GM23338 (cell line): ENCODE results near the gene FANCL. TPM values are rescaled to one million over a fixed set of nuclear protein-coding genes. Genes with fewer than 3 reads are reported as not detected.
"Not testable (repeated sequence)": the region's sequence is repeated elsewhere in the genome, so short reads cannot be mapped to it uniquely, and the experiment has no call there.

ENCODE experiments used
- ATAC-seq: fragments of 200-7000 bp; cut with Tn5 transposase; 3 replicates; pipeline ENCODE4 v1.9.1; 2020
- DNase-seq: peaks from one replicate; pipeline ENCODE4 v3.0.0-alpha.2; 2015; ENCODE audit warnings: low spot score
- H2AFZ ChIP-seq: fragments of 200-600 bp; sonication (generic); 2 replicates; pipeline ENCODE4 v1.8.0; 2016; ENCODE audit warnings: antibody characterized with exemption, mild to moderate bottlenecking, moderate library complexity
- H3F3A ChIP-seq: fragments of 200-600 bp; sonication (generic); replicated peaks from 2 replicates; pipeline ENCODE4 v1.8.0; 2017; ENCODE audit warnings: antibody characterized with exemption, mixed run types, low read depth
- H3K27ac ChIP-seq: fragments of 200-600 bp; sonication (generic); 2 replicates; pipeline ENCODE4 v1.6.1; 2016; ENCODE audit warnings: low read depth
- H3K27me3 ChIP-seq: fragments of 200-600 bp; sonication (generic); 2 replicates; pipeline ENCODE4 v1.8.0; 2016; ENCODE audit warnings: mild to moderate bottlenecking, mixed run types, moderate library complexity; ENCODE audit not compliant: insufficient read depth
- H3K36me3 ChIP-seq: fragments of 200-600 bp; sonication (generic); 2 replicates; pipeline ENCODE4 v1.8.0; 2016; ENCODE audit warnings: mild to moderate bottlenecking; ENCODE audit not compliant: insufficient read depth
- H3K4me1 ChIP-seq: fragments of 200-600 bp; sonication (generic); 2 replicates; pipeline ENCODE4 v1.8.0; 2016; ENCODE audit warnings: mild to moderate bottlenecking, moderate library complexity; ENCODE audit not compliant: insufficient read depth
- H3K4me2 ChIP-seq: fragments of 200-600 bp; sonication (generic); 2 replicates; pipeline ENCODE4 v1.7.1; 2017; ENCODE audit warnings: mixed run types
- H3K4me3 ChIP-seq: fragments of 200-600 bp; sonication (generic); 2 replicates; pipeline ENCODE4 v1.6.1; 2016; ENCODE audit warnings: mixed run types
- H3K79me2 ChIP-seq: fragments of 200-600 bp; sonication (generic); replicated peaks from 2 replicates; pipeline ENCODE4 v1.8.0; 2017; ENCODE audit warnings: mild to moderate bottlenecking; ENCODE audit not compliant: insufficient read depth
- H3K9me2 ChIP-seq: fragments of 200-600 bp; sonication (generic); 2 replicates; pipeline ENCODE4 v1.8.0; 2017; ENCODE audit not compliant: insufficient read depth
- H4K20me1 ChIP-seq: fragments of 200-600 bp; sonication (generic); replicated peaks from 2 replicates; pipeline ENCODE4 v1.8.0; 2017; ENCODE audit warnings: mild to moderate bottlenecking; ENCODE audit not compliant: insufficient read depth
- H3K27ac Mint-ChIP-seq: 2 replicates; pipeline ENCODE4 v1.8.0; 2020; ENCODE audit warnings: inconsistent platforms, mild to moderate bottlenecking, moderate library complexity, mixed read lengths
- H3K27me3 Mint-ChIP-seq: 3 replicates; pipeline ENCODE4 v1.8.0; 2022; ENCODE audit warnings: low read depth, mild to moderate bottlenecking, moderate library complexity, mixed read lengths, inconsistent platforms; ENCODE audit not compliant: insufficient read depth, poor library complexity
- H3K36me3 Mint-ChIP-seq: 3 replicates; pipeline ENCODE4 v1.8.0; 2021; ENCODE audit warnings: low read depth, mild to moderate bottlenecking, inconsistent platforms, moderate library complexity, mixed read lengths
- H3K4me1 Mint-ChIP-seq: 3 replicates; pipeline ENCODE4 v1.8.0; 2020; ENCODE audit warnings: mild to moderate bottlenecking, inconsistent platforms, mixed read lengths
- H3K4me3 Mint-ChIP-seq: 3 replicates; pipeline ENCODE4 v1.8.0; 2021; ENCODE audit warnings: moderate library complexity, mild to moderate bottlenecking, inconsistent platforms, mixed read lengths
- H3K9me3 Mint-ChIP-seq: 3 replicates; pipeline ENCODE4 v1.8.0; 2020; ENCODE audit warnings: moderate library complexity, mild to moderate bottlenecking, inconsistent platforms, mixed read lengths
- EZH2 ChIP-seq: fragments of 200-600 bp; sonication (generic); IDR thresholded peaks from one replicate; pipeline ENCODE4 v1.8.0; 2017; ENCODE audit warnings: antibody characterized with exemption, mild to moderate bottlenecking, low read depth; ENCODE audit not compliant: unreplicated experiment
- EZH2phosphoT487 ChIP-seq: fragments of 200-600 bp; sonication (generic); IDR thresholded peaks from one replicate; pipeline ENCODE4 v1.8.1; 2018; ENCODE audit warnings: antibody characterized with exemption; ENCODE audit not compliant: unreplicated experiment
- JUNB ChIP-seq: IDR thresholded peaks from one replicate; pipeline ENCODE4 v1.6.1; 2016; ENCODE audit warnings: antibody characterized with exemption; ENCODE audit not compliant: unreplicated experiment
- NANOG ChIP-seq: IDR thresholded peaks from 2 replicates; pipeline ENCODE4 v1.6.1; 2016; ENCODE audit warnings: antibody characterized with exemption, borderline replicate concordance
- ZNF114 ChIP-seq: fragments of 250-450 bp; sonication (Bioruptor Pico); IDR thresholded peaks from 2 replicates; pipeline ENCODE4 v1.5.0; 2020; ENCODE audit warnings: mild to moderate bottlenecking, moderate library complexity
- polyA plus RNA-seq: library from polyadenylated mRNA; unstranded; fragments of >200 nt; fragmentation: Nextera tagmentation; extraction: Ambion mirVana; gene quantifications from 2 replicates; pipeline ENCODE4 v1.2.1, GENCODE V29; 2016
- total RNA-seq: library from RNA; depleted of rRNA; stranded (reverse); fragments of >200 nt; shearing (Covaris generic); gene quantifications from 2 replicates; pipeline ENCODE4 v1.2.3, GENCODE V29; 2014
- TF ChIP-seq, protein P1 (sequence below): IDR thresholded peaks from 2 replicates; pipeline ENCODE4 v1.6.1; 2016; ENCODE audit warnings: antibody characterized with exemption
- TF ChIP-seq, protein P2 (sequence below): fragments of 250-450 bp; sonication (Bioruptor Pico); IDR thresholded peaks from 2 replicates; pipeline ENCODE4 v1.5.0; 2020; ENCODE audit warnings: mild to moderate bottlenecking, moderate library complexity

The FANCL gene
- total and polyA plus RNA-seq, 2 experiments from 2014 or later, result 90.4 to 97.8 TPM

DNA sequence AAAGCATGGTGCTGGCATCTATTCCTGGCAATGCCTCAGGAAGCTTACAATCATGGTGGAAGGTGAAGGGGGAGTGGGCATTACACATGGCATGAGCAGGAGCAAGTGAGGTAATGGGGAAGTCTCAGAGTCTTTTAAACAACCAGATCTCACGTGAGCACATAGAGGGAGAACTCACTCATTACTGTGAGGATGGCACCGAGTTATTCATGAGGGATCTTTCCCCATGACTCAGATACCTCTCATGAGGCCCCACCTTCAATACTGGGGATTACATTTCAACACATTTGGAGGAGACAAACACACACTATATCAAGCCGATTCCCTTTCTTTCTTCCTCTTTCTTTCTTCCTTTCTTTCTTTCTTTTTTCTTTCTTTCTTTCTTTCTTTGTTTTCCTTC, 47.9 kb upstream of the FANCL start (continued):
- TF ChIP-seq, protein P1, sequence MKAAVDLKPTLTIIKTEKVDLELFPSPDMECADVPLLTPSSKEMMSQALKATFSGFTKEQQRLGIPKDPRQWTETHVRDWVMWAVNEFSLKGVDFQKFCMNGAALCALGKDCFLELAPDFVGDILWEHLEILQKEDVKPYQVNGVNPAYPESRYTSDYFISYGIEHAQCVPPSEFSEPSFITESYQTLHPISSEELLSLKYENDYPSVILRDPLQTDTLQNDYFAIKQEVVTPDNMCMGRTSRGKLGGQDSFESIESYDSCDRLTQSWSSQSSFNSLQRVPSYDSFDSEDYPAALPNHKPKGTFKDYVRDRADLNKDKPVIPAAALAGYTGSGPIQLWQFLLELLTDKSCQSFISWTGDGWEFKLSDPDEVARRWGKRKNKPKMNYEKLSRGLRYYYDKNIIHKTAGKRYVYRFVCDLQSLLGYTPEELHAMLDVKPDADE, result no peak

DNA sequence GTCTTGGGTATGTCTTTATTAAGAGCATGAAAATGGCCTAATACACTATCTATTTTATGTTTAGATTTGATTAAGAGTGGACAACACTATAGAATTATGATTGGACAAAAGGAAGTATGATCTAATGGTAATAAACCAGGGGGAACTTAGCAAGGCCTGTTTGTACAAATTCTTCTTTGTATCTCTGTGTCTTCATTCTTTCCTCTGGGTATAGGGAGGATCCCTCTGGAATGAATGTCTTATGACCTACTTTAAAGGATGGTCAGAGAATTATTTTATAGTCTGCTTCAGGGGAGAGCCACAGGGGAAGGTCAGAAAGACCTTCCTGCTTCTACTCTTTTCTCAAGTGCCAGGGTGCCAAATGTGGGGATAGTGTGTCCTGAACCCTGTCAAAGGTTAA, 42.8 kb upstream of the FANCL start:
- no peak overlapping the region for H3K27ac Mint-ChIP-seq
- H3K27me3 ChIP-seq, result no peaks in the 10 kb centered on the region
- H3K4me1 Mint-ChIP-seq, result peaks cover 5% of the 10 kb centered on the region; the same call in 2 of the 3 replicates
- no peak overlapping the region for H3K4me3 ChIP-seq
- H3K27me3 Mint-ChIP-seq, result no peaks in the 10 kb centered on the region
- DNase-seq, result no peak
- H4K20me1 ChIP-seq, result no peaks in the 10 kb centered on the region
- no peak for TF ChIP-seq JUNB
- H3K4me1 ChIP-seq, result no peaks in the 10 kb centered on the region
- no peak overlapping the region for H3K4me2 ChIP-seq
- H2AFZ ChIP-seq, result no peak overlapping the region
- no peaks in the 10 kb centered on the region for H3K36me3 Mint-ChIP-seq
- H3K79me2 ChIP-seq, result no peaks in the 10 kb centered on the region
- no peaks in the 10 kb centered on the region for H3F3A ChIP-seq
- ATAC-seq, result no peak
- H3K9me2 ChIP-seq, result 0 out of 2 replicates have a peak, but pooled peaks cover 8% of the 10 kb centered on the region
- H3K36me3 ChIP-seq, result no peaks in the 10 kb centered on the region
- no peak overlapping the region for H3K27ac ChIP-seq
- H3K9me3 Mint-ChIP-seq, result no peaks in the 10 kb centered on the region
- H3K4me3 Mint-ChIP-seq, result no peak overlapping the region

GRCh38 chr2:58275144-58275543, 34.0 kb upstream of the FANCL start:
- H3K4me2 ChIP-seq, H3K4me1 ChIP-seq, H2AFZ ChIP-seq, H3K79me2 ChIP-seq, H3K27ac ChIP-seq, H4K20me1 ChIP-seq, ATAC-seq, H3K36me3 Mint-ChIP-seq, H3K9me3 Mint-ChIP-seq, H3K27me3 Mint-ChIP-seq, H3K36me3 ChIP-seq, H3K4me3 Mint-ChIP-seq, H3K4me1 Mint-ChIP-seq, H3K4me3 ChIP-seq, DNase-seq, H3K27me3 ChIP-seq, H3K27ac Mint-ChIP-seq, H3K9me2 ChIP-seq, H3F3A ChIP-seq: not testable (repeated sequence)

DNA sequence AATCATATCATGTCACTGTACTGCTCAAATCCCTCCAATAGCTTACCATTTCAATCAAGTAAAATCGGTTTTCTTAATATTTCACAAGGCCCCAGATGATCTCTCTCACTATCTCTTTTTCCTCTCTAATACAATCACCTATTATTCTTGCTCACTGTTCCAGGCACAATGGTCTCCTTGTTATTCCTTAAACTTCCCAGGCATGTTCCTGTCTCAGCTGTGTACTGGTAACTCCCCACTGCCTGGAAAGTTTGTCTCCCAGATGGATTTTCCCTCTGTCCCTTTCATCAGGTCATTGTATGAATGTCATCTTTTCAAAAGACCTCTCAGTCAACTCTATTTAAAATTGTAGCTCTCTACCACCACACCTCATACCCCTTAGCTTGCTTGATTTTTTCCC, 30.7 kb upstream of the FANCL start:
- H3K36me3 Mint-ChIP-seq, result no peaks in the 10 kb centered on the region
- no peak overlapping the region for H3K4me3 Mint-ChIP-seq
- Histone ChIP-seq H3K9me2 (peaks cover under 1% of the 10 kb centered on the region), H3K4me3 (no peak overlapping the region), H3K4me1 (no peaks in the 10 kb centered on the region), H3K36me3 (no peaks in the 10 kb centered on the region), H3K4me2 (no peak overlapping the region), H3K27ac (no peak overlapping the region), H3K27me3 (no peaks in the 10 kb centered on the region), H3F3A (no peaks in the 10 kb centered on the region), H2AFZ (no peak overlapping the region), H4K20me1 (no peaks in the 10 kb centered on the region), H3K79me2 (no peaks in the 10 kb centered on the region)
- H3K4me1 Mint-ChIP-seq, result no peaks in the 10 kb centered on the region
- no peak overlapping the region for H3K27ac Mint-ChIP-seq
- TF ChIP-seq EZH2 (no peak), ZNF114 (no peak), NANOG (no peak), EZH2phosphoT487 (no peak)
- TF ChIP-seq, protein P2, sequence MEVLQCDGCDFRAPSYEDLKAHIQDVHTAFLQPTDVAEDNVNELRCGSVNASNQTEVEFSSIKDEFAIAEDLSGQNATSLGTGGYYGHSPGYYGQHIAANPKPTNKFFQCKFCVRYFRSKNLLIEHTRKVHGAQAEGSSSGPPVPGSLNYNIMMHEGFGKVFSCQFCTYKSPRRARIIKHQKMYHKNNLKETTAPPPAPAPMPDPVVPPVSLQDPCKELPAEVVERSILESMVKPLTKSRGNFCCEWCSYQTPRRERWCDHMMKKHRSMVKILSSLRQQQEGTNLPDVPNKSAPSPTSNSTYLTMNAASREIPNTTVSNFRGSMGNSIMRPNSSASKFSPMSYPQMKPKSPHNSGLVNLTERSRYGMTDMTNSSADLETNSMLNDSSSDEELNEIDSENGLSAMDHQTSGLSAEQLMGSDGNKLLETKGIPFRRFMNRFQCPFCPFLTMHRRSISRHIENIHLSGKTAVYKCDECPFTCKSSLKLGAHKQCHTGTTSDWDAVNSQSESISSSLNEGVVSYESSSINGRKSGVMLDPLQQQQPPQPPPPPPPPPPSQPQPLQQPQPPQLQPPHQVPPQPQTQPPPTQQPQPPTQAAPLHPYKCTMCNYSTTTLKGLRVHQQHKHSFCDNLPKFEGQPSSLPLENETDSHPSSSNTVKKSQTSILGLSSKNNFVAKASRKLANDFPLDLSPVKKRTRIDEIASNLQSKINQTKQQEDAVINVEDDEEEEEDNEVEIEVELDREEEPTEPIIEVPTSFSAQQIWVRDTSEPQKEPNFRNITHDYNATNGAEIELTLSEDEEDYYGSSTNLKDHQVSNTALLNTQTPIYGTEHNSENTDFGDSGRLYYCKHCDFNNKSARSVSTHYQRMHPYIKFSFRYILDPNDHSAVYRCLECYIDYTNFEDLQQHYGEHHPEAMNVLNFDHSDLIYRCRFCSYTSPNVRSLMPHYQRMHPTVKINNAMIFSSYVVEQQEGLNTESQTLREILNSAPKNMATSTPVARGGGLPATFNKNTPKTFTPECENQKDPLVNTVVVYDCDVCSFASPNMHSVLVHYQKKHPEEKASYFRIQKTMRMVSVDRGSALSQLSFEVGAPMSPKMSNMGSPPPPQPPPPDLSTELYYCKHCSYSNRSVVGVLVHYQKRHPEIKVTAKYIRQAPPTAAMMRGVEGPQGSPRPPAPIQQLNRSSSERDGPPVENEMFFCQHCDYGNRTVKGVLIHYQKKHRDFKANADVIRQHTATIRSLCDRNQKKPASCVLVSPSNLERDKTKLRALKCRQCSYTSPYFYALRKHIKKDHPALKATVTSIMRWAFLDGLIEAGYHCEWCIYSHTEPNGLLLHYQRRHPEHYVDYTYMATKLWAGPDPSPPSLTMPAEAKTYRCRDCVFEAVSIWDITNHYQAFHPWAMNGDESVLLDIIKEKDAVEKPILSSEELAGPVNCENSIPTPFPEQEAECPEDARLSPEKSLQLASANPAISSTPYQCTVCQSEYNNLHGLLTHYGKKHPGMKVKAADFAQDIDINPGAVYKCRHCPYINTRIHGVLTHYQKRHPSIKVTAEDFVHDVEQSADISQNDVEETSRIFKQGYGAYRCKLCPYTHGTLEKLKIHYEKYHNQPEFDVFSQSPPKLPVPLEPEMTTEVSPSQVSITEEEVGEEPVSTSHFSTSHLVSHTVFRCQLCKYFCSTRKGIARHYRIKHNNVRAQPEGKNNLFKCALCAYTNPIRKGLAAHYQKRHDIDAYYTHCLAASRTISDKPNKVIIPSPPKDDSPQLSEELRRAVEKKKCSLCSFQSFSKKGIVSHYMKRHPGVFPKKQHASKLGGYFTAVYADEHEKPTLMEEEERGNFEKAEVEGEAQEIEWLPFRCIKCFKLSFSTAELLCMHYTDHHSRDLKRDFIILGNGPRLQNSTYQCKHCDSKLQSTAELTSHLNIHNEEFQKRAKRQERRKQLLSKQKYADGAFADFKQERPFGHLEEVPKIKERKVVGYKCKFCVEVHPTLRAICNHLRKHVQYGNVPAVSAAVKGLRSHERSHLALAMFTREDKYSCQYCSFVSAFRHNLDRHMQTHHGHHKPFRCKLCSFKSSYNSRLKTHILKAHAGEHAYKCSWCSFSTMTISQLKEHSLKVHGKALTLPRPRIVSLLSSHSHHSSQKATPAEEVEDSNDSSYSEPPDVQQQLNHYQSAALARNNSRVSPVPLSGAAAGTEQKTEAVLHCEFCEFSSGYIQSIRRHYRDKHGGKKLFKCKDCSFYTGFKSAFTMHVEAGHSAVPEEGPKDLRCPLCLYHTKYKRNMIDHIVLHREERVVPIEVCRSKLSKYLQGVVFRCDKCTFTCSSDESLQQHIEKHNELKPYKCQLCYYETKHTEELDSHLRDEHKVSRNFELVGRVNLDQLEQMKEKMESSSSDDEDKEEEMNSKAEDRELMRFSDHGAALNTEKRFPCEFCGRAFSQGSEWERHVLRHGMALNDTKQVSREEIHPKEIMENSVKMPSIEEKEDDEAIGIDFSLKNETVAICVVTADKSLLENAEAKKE, result no peak
- no peaks in the 10 kb centered on the region for H3K27me3 Mint-ChIP-seq
- ATAC-seq (no peak), DNase-seq (no peak)
- no peaks in the 10 kb centered on the region for H3K9me3 Mint-ChIP-seq
